ENCODE results near the gene MFRP. TPM values are rescaled to one million over a fixed set of nuclear protein-coding genes. Genes with fewer than 3 reads are reported as not detected.

Gene MFRP
- total and polyA plus RNA-seq, 10 donors: 0.02 to 0.16 (median 0.03) TPM; not detected in 6

DNA sequence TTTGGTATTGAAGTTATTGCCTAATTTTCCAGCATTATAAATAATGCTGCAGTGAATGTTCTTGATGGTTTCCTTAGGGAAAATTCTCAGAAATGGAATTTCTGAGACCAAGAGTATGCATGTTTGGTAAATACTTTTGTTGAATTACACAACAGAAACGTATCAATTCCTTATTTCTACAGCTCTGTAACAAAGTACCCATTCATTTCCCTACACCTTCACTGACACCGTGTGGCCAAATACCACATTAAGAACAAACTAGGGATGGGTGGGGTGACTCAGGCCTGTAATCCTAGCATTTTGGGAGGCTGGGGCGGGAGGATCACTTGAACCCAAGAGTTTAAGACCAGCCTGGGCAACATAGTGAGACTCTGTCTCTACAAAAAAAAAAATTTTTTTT, 51.3 kb downstream of the MFRP start:
- no peak for TF ChIP-seq POLR2AphosphoS5 (IDR thresholded peaks at IDR 0.05)
- TF ChIP-seq POLR2A (IDR thresholded peaks at IDR 0.05): no peak
- TF ChIP-seq, protein P1, sequence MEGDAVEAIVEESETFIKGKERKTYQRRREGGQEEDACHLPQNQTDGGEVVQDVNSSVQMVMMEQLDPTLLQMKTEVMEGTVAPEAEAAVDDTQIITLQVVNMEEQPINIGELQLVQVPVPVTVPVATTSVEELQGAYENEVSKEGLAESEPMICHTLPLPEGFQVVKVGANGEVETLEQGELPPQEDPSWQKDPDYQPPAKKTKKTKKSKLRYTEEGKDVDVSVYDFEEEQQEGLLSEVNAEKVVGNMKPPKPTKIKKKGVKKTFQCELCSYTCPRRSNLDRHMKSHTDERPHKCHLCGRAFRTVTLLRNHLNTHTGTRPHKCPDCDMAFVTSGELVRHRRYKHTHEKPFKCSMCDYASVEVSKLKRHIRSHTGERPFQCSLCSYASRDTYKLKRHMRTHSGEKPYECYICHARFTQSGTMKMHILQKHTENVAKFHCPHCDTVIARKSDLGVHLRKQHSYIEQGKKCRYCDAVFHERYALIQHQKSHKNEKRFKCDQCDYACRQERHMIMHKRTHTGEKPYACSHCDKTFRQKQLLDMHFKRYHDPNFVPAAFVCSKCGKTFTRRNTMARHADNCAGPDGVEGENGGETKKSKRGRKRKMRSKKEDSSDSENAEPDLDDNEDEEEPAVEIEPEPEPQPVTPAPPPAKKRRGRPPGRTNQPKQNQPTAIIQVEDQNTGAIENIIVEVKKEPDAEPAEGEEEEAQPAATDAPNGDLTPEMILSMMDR (IDR thresholded peaks at IDR 0.05 in 8 of 11, conservative IDR thresholded peaks at IDR 0.05 in 3 of 11): no peak
- 47 to 75% (median 59%) methylated on average over 3 of the region's 3 CpGs for WGBS, 5 donors
- H3K9me3 ChIP-seq: peaks cover 0 to 15% (median 9%) of the 10 kb centered on the region in 8 donors
- H3K4me3 ChIP-seq: no peak overlapping the region
- H3K4me1 ChIP-seq: no peaks in the 10 kb centered on the region
- DNase-seq: no peak
- peaks cover 3 to 98% (median 50%) of the 10 kb centered on the region in 6 donors for H3K36me3 ChIP-seq
- H3K27me3 ChIP-seq (replicated peaks in 1 of 7): no peaks in the 10 kb centered on the region
- intact Hi-C loops (cut with DNase I; ENCODE audit: low total_unique reads): no loop called here
- no peak overlapping the region for H3K27ac ChIP-seq

DNA sequence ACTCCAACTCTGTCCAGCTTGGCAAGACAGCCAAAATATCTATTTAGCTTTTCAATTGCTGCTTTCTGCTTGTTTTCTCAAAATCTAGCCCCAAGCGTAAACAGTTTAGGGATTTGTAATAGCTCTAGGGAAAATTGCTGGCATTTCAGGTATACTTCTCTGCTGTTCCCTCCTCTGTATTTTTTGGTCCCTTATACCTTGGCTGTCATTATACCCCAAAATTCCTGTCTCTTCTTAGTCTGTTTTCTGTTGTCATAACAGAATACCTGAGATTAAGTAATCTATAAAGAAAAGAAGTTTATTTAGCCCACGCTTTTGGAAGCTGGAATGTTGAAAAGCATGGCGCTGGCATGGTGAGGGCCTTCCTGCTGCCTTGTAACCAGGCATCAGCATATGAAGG, 53.0 kb downstream of the MFRP start:
- Histone ChIP-seq H3K27me3 (replicated peaks in 1 of 7) (no peaks in the 10 kb centered on the region), H3K36me3 (peaks cover 0 to 98% (median 41%) of the 10 kb centered on the region in 6 donors), H3K9me3 (peaks cover 0 to 18% (median 9%) of the 10 kb centered on the region in 8 donors), H3K27ac (no peak overlapping the region), H3K4me3 (no peak overlapping the region), H3K4me1 (no peaks in the 10 kb centered on the region)
- TF ChIP-seq, protein P1 (IDR thresholded peaks at IDR 0.05 in 8 of 11, conservative IDR thresholded peaks at IDR 0.05 in 3 of 11): no peak
- TF ChIP-seq POLR2AphosphoS5 (IDR thresholded peaks at IDR 0.05): no peak
- no peak for TF ChIP-seq POLR2A (IDR thresholded peaks at IDR 0.05)
- DNase-seq: no peak
- WGBS, 5 donors: 95 to 98% (median 97%) methylated on average over 3 of the region's 3 CpGs
- intact Hi-C loops (cut with DNase I; ENCODE audit: low total_unique reads): no loop called here

DNA sequence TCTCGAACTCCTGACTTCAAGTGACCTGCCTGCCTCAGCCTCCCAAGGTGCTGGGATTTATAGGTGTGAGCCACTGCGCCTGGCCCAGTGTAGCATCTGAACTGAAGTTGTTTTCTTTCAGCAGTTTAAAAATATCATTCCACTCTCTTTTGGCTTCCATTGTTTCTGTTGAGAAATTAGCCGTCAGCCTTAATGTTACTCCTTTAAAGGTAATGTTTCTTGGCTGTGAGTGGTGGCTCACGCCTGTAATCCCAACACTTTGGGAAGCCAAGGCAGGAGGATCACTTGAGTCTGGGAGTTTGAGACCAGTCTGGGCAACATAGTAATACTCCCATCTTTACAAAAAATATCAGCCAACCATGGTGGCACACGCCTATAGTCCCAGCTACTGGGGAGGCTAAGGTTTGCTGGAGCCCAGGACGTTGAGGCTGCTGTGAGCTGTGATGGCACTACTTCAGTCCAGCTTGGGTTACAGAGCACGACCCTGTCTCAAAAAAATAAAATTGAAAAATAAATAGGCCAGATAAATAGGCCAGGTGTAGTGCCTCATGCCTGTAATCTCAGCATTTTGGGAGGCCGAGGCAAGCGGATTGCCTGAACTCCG, 55.5 kb downstream of the MFRP start:
- Histone ChIP-seq H3K4me1 (no peaks in the 10 kb centered on the region), H3K27ac (no peak overlapping the region), H3K27me3 (replicated peaks in 1 of 7) (no peaks in the 10 kb centered on the region), H3K9me3 (peaks cover 0 to 18% (median 9%) of the 10 kb centered on the region in 8 donors), H3K4me3 (no peak overlapping the region), H3K36me3 (peaks cover 0 to 98% (median 44%) of the 10 kb centered on the region in 6 donors)
- DNase-seq: no peak
- TF ChIP-seq, protein P1 (IDR thresholded peaks at IDR 0.05 in 8 of 11, conservative IDR thresholded peaks at IDR 0.05 in 3 of 11): no peak
- TF ChIP-seq POLR2A (IDR thresholded peaks at IDR 0.05) (no peak), POLR2AphosphoS5 (IDR thresholded peaks at IDR 0.05) (no peak)
- WGBS, 5 donors: 97 to 99% (median 98%) methylated on average over 10 of the region's 10 CpGs
- intact Hi-C loops (cut with DNase I; ENCODE audit: low total_unique reads): no loop called here

Small RNA genes within 50 kb of the gene (microRNA-seq; reads per million reads assigned to microRNA genes)
- gene MIR6756: 0 to 0.28 (median 0) reads per million in 3 donors

Small RNA genes within 50 kb of the gene (small RNA-seq; reads per million reads assigned to genes)
- gene RF01225: 0 reads per million in 4 donors
- gene RNU6-262P: 0 reads per million in 4 donors

Other genes starting within 250 kb of the MFRP start
- 10 to 100 TPM; 27.7 to 58.9 (median 37.3) TPM for gene DPAGT1, start 244.9 kb downstream of the MFRP start, total RNA-seq
- gene DPAGT1, start 244.9 kb downstream of the MFRP start, polyA plus RNA-seq: 10 to 100 TPM; 20.7 to 28.9 (median 26.4) TPM
- gene C2CD2L, start 239.4 kb downstream of the MFRP start, total RNA-seq: 10 to 100 TPM; 15.2 to 19.6 (median 17.6) TPM
- 10 to 100 TPM in 1 of 3 donors, 1 to 10 TPM in 2; 5.8 to 13.3 (median 9.8) TPM for gene C2CD2L, start 239.4 kb downstream of the MFRP start, polyA plus RNA-seq
- 10 to 100 TPM; 30.4 to 40.7 (median 34.3) TPM for gene HINFP, start 225.1 kb downstream of the MFRP start, total RNA-seq
- 10 to 100 TPM; 12.8 to 19.6 (median 13.4) TPM for gene HINFP, start 225.1 kb downstream of the MFRP start, polyA plus RNA-seq
- gene ABCG4, start 197.7 kb downstream of the MFRP start, total RNA-seq: under 1 TPM in 4 of 7 donors, not detected in 3; 0.17 to 0.32 (median 0.23) TPM
- under 1 TPM in 2 of 3 donors, not detected in 1; 0.03 to 0.06 TPM for gene ABCG4, start 197.7 kb downstream of the MFRP start, polyA plus RNA-seq
- 10 to 100 TPM; 13.2 to 18.7 (median 15.4) TPM for gene NLRX1, start 178.0 kb downstream of the MFRP start, total RNA-seq
- 10 to 100 TPM in 1 of 3 donors, 1 to 10 TPM in 2; 3.6 to 10.6 (median 5.3) TPM for gene NLRX1, start 178.0 kb downstream of the MFRP start, polyA plus RNA-seq
- gene NHERF4, start 161.2 kb downstream of the MFRP start, total RNA-seq: not detected
- gene NHERF4, start 161.2 kb downstream of the MFRP start, polyA plus RNA-seq: under 1 TPM in 1 of 3 donors, not detected in 2; 0.12 TPM
- gene CBL, start 140.4 kb downstream of the MFRP start, total RNA-seq: 10 to 100 TPM; 41.0 to 56.3 (median 48.9) TPM
- gene CBL, start 140.4 kb downstream of the MFRP start, polyA plus RNA-seq: 10 to 100 TPM in 1 of 3 donors, 1 to 10 TPM in 2; 9.4 to 10.1 (median 9.5) TPM
- 100 to 1,000 TPM in 4 of 7 donors, 10 to 100 TPM in 3; 24.2 to 612 (median 139) TPM for gene MCAM, start 29.6 kb downstream of the MFRP start, total RNA-seq
- gene MCAM, start 29.6 kb downstream of the MFRP start, polyA plus RNA-seq: 10 to 100 TPM; 10.3 to 19.3 (median 12.2) TPM
- 10 to 100 TPM; 13.6 to 18.2 (median 16.5) TPM for gene RNF26, start 12.2 kb downstream of the MFRP start, total RNA-seq
- gene RNF26, start 12.2 kb downstream of the MFRP start, polyA plus RNA-seq: 10 to 100 TPM in 2 of 3 donors, 1 to 10 TPM in 1; 8.6 to 13.2 (median 10.0) TPM
- 10 to 100 TPM; 21.3 to 55.0 (median 35.8) TPM for gene C1QTNF5, start 5.8 kb downstream of the MFRP start, total RNA-seq
- gene C1QTNF5, start 5.8 kb downstream of the MFRP start, polyA plus RNA-seq: 10 to 100 TPM; 10.3 to 29.0 (median 20.2) TPM
- under 1 TPM; 0.28 to 0.88 (median 0.60) TPM for gene USP2, start 35.0 kb upstream of the MFRP start, total RNA-seq
- under 1 TPM; 0.15 to 0.58 (median 0.27) TPM for gene USP2, start 35.0 kb upstream of the MFRP start, polyA plus RNA-seq
- gene THY1, start 76.5 kb upstream of the MFRP start, total RNA-seq: 10 to 100 TPM in 6 of 7 donors, 1 to 10 TPM in 1; 7.1 to 29.4 (median 16.9) TPM
- gene THY1, start 76.5 kb upstream of the MFRP start, polyA plus RNA-seq: 10 to 100 TPM in 1 of 3 donors, 1 to 10 TPM in 2; 6.1 to 11.7 (median 7.7) TPM